A673 (cell line): ENCODE data around the gene MON1A. TPM values are rescaled to one million over a fixed set of nuclear protein-coding genes. Genes with fewer than 3 reads are reported as not detected.
A peak's percentile ranks its signal among the peaks of the same experiment; 100 is the strongest.

ENCODE experiments used
- BruUV-seq: library from RNA; stranded (reverse); fragments of 400-500 nt; replicated peaks from 2 replicates; lab custom pipeline; 2021; lab: Mats Ljungman, UMichigan
- CTCF ChIA-PET: fragments of 300-600 bp; sonication (Branson Sonifier 250); formaldehyde crosslinking; loops from one replicate; lab custom pipeline; 2022; ENCODE audit warnings: antibody characterized with exemption; lab: Charles Lee
- POLR2A ChIA-PET: fragments of 300-600 bp; sonication (Branson Sonifier 250); formaldehyde crosslinking; loops from one replicate; lab custom pipeline; 2022; ENCODE audit warnings: antibody characterized with exemption; ENCODE audit not compliant: low non-redundant PET; lab: Charles Lee
- DNase-seq: peaks from one replicate; pipeline ENCODE4 v3.0.0-alpha.2; 2015; ENCODE audit warnings: low spot score
- H3K27ac ChIP-seq: fragments of 200-600 bp; sonication (generic); 2 replicates; pipeline ENCODE4 v1.5.1; 2016; ENCODE audit warnings: mixed run types, low read depth, mild to moderate bottlenecking, mixed read lengths, antibody characterized with exemption, low read length; ENCODE audit not compliant: poor library complexity, severe bottlenecking
- H3K27me3 ChIP-seq: fragments of 200-600 bp; sonication (generic); replicated peaks from 2 replicates; pipeline ENCODE4 v1.6.1; 2017; ENCODE audit warnings: mixed run types, low read depth, mild to moderate bottlenecking, mixed read lengths, antibody characterized with exemption, low read length; ENCODE audit not compliant: insufficient read depth, poor library complexity
- H3K36me3 ChIP-seq: fragments of 200-600 bp; sonication (generic); 2 replicates; pipeline ENCODE4 v1.6.1; 2016; ENCODE audit warnings: mixed run types, mild to moderate bottlenecking, mixed read lengths, antibody characterized with exemption, low read length; ENCODE audit not compliant: insufficient read depth, poor library complexity, severe bottlenecking
- H3K4me1 ChIP-seq: fragments of 200-600 bp; sonication (generic); 2 replicates; pipeline ENCODE4 v1.6.1; 2017; ENCODE audit warnings: mixed run types, mild to moderate bottlenecking, mixed read lengths, antibody characterized with exemption, low read length; ENCODE audit not compliant: insufficient read depth, poor library complexity, severe bottlenecking
- H3K4me3 ChIP-seq: fragments of 200-600 bp; sonication (generic); 2 replicates; pipeline ENCODE4 v1.5.1; 2016; ENCODE audit warnings: low read depth, mixed run types, mild to moderate bottlenecking, mixed read lengths, low read length; ENCODE audit not compliant: poor library complexity, severe bottlenecking
- H3K9me3 ChIP-seq: fragments of 200-600 bp; sonication (generic); 2 replicates; pipeline ENCODE4 v1.6.1; 2016; ENCODE audit warnings: mixed run types, low read depth, mild to moderate bottlenecking, mixed read lengths, antibody characterized with exemption, low read length; ENCODE audit not compliant: poor library complexity, severe bottlenecking
- CTCF ChIP-seq: fragments of 300-800, 200-600 bp; sonication (generic); conservative IDR thresholded peaks from 2 replicates; pipeline ENCODE4 v1.5.1; 2017; ENCODE audit warnings: low read depth, mild to moderate bottlenecking, antibody characterized with exemption, low read length, moderate library complexity, mixed read lengths
- EZH2 ChIP-seq: fragments of 200-600 bp; sonication (generic); IDR thresholded peaks from 2 replicates; pipeline ENCODE4 v1.6.1; 2017; ENCODE audit warnings: borderline replicate concordance, low read depth, mild to moderate bottlenecking, mixed read lengths, antibody characterized with exemption, low read length; ENCODE audit not compliant: poor library complexity, severe bottlenecking
- intact Hi-C: fragments of 100-400 bp; cut with micrococcal nuclease; formaldehyde crosslinking; loops from one replicate; pipeline ENCODE4 v1.10.0; 2022; ENCODE audit not compliant: unreplicated experiment
- total RNA-seq: library from RNA; stranded (reverse); gene quantifications from 2 replicates; pipeline ENCODE4 v1.2.3, GENCODE V29; 2021

Gene MON1A
- total RNA-seq, 1 experiment from 2014 or later, result 7.5 TPM

- CTCF ChIA-PET, result interaction anchor here (1.4 kb wide), 1 partner anchor 99 kb away, joined by 5 read pairs; the partner anchor contains the start of gene INKA1
- BruUV-seq, result no TSS peak
- POLR2A ChIA-PET, result no interaction called here
- TF ChIP-seq EZH2, result no peak
- Histone ChIP-seq H3K27ac (no peak overlapping the region), H3K4me1 (no peaks in the 10 kb centered on the region), H3K27me3 (no peaks in the 10 kb centered on the region), H3K9me3 (no peaks in the 10 kb centered on the region), H3K36me3 (no peaks in the 10 kb centered on the region), H3K4me3 (no peak overlapping the region)
- intact Hi-C loops, result loop anchor here (10.0 kb wide), 1 partner anchor 57 kb away; no protein-coding TSS in a partner anchor
- no peak for DNase-seq
Measured at GRCh38 chr3:49901366-49902339, 28.0 kb downstream of the MON1A start.

DNA sequence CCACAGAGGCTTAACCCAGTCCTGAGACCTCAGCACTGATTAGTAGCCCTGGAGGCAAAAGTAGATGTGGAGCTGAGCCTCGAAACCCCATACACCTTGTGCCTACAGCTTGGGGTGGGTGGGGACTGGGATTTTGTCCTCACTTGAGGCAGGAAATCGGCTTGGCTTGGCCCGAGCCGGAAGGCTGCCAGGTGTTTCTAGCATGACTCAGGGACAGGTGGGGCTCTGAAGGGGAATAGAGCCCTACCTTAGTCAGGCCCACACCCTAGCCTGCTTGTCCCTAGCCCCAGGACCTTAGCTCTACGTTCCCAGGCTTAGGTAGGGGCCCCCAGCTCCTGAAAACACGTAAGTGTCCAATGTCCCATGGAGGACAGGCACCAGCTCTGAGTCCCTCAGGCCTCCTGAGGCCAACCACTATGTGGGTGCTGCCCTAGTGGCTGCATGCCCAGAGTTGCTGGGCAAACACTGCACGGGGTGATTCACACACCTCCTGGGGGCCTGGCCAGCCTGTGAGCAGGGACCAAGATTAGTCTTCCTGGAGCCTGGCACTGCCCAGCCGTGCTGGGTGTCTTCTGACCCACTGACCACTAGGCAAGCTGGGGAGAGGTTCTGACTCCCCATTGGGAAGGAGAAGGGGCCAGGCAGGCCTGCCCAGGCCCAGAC, 29.0 kb downstream of the MON1A start:
- Histone ChIP-seq H3K4me3 (no peak overlapping the region), H3K36me3 (no peaks in the 10 kb centered on the region), H3K27me3 (no peaks in the 10 kb centered on the region), H3K4me1 (no peaks in the 10 kb centered on the region), H3K9me3 (no peaks in the 10 kb centered on the region), H3K27ac (no peak overlapping the region)
- ChIA-PET POLR2A (no interaction called here), CTCF (interaction anchor here (0.7 to 1.4 kb wide), 2 partner anchors 98 to 199 kb away, joined by 3 to 5 read pairs; partner anchors contain the start of gene INKA1)
- intact Hi-C loops, result loop anchor here (10.0 kb wide), 1 partner anchor 56 kb away; no protein-coding TSS in a partner anchor
- no peak for TF ChIP-seq EZH2
- TF ChIP-seq CTCF, result no peak
- no peak for DNase-seq
- BruUV-seq, result no TSS peak

DNA sequence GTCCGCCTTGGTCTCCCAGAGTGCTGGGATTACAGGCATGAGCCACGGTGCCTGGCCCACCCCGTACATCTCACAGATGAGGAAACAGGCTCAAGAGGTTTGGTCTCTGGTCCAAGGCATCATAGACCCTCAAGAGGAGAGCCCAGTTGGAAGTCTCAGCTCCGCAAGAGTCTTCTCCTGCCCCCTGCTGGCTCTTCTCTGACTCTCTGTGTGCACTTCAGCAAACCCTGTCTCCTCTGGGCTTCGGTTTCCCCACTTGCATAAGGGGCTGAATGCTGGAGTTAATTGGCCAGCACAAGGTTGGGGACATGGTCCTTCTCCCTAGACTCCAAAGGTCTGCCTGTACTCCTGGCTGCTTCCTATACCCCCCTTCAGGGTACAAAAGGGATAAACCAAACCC, 29.8 kb downstream of the MON1A start:
- H3K4me3 ChIP-seq, result no peak overlapping the region
- peak; percentile 45 for TF ChIP-seq CTCF
- TF ChIP-seq EZH2, result no peak
- peak; percentile 53 for DNase-seq
- ChIA-PET CTCF (interaction anchor here (0.6 to 1.4 kb wide), 3 partner anchors 63 to 198 kb away, joined by 3 to 5 read pairs (median 3); partner anchors contain the start of gene INKA1), POLR2A (no interaction called here)
- H3K4me1 ChIP-seq, result no peaks in the 10 kb centered on the region
- no TSS peak for BruUV-seq
- H3K36me3 ChIP-seq, result no peaks in the 10 kb centered on the region
- no peaks in the 10 kb centered on the region for H3K27me3 ChIP-seq
- H3K27ac ChIP-seq, result no peak overlapping the region
- intact Hi-C loops, result loop anchor here (10.0 kb wide), 1 partner anchor 55 kb away; no protein-coding TSS in a partner anchor
- H3K9me3 ChIP-seq, result no peaks in the 10 kb centered on the region
